Stimulated activated CD4-positive, alpha-beta T cell treated with anti-CD3 and anti-CD28 coated beads, Interleukin-4, amount 100 ng/mL, for 4 hours (primary cell): ENCODE measurements around the gene TYMP.

Experiments used
- DNase-seq, 2 experiments: peaks; one replicate each; pipeline ENCODE4 v3.0.0-alpha.2; 2020

Gene TYMP

GRCh38 chr22:50482107-50483074 is 47.4 kb downstream of the TYMP start:
- no peak for DNase-seq

GRCh38 chr22:50481440-50482106 is 48.2 kb downstream of the TYMP start, which contains the start of gene ADM2:
ADM2 (plus strand) TSS chr22:50481543; CDS start chr22:50481848, 305 bp downstream.
- DNase-seq = peak; percentile 60 to 72

GRCh38 chr22:50481045-50481439 is 48.8 kb downstream of the TYMP start:
- no peak for DNase-seq

GRCh38 chr22:50479721-50480120 is 50.1 kb downstream of the TYMP start:
- no peak for DNase-seq

- DNase-seq = no peak
Measured at GRCh38 chr22:50477923-50478322, 51.9 kb downstream of the TYMP start.

GRCh38 chr22:50476868-50477267 is 52.9 kb downstream of the TYMP start:
- no peak for DNase-seq
